Astrocyte (in vitro differentiated cells and primary cell): ENCODE data around the gene STAT3.

Experiments used
- EZH2 ChIP-seq: IDR thresholded peaks from 2 replicates; pipeline ENCODE4 v1.6.1; 2012; ENCODE audit warnings: mild to moderate bottlenecking, low read length, inconsistent platforms; ENCODE audit not compliant: insufficient read depth
- TF ChIP-seq, protein P1 (sequence below): IDR thresholded peaks from 2 replicates; pipeline ENCODE4 v1.5.1; 2011; ENCODE audit warnings: low read depth, mild to moderate bottlenecking, inconsistent platforms, low read length, moderate library complexity; ENCODE audit not compliant: insufficient read depth

DNA sequence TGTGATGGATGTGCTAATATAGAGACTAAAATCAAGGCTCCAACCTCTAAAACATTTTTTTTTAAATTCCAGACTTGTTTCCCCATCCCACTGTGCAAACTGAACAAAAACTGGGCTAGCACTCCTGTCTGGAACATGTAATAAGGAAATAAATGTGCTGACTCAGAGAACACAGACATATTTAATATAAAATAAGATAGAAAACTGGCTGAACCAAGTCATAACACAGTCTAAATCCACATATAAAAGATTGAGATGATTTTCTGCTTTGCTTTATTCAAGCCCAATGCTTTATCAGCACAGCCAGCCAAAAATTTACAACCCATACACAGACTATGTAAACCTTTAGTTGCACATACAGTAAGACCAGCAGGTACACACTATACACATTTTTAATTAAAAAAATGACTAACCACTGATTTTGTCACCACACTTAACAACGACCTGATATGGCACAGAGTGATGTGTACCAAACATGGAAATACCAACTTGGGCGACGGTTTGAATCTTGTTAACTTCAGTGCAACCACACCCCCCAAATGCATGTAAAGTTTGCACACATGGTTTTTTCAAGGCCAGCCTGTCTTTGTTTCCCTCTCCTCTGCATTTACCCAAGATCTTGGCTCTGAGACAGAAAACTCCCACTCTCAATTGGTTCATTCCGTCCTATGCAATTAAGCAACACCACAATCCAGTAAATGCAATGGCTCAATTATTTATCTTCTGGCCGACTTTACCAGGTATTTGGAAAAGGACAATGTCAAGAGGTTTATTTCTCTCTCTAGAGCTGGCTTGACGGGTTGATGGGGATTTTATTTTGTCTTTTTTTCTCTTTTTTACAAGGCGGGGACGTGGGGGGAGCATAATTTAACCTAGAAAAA is 1.2 kb downstream of the STAT3 start:
- TF ChIP-seq, protein P1, sequence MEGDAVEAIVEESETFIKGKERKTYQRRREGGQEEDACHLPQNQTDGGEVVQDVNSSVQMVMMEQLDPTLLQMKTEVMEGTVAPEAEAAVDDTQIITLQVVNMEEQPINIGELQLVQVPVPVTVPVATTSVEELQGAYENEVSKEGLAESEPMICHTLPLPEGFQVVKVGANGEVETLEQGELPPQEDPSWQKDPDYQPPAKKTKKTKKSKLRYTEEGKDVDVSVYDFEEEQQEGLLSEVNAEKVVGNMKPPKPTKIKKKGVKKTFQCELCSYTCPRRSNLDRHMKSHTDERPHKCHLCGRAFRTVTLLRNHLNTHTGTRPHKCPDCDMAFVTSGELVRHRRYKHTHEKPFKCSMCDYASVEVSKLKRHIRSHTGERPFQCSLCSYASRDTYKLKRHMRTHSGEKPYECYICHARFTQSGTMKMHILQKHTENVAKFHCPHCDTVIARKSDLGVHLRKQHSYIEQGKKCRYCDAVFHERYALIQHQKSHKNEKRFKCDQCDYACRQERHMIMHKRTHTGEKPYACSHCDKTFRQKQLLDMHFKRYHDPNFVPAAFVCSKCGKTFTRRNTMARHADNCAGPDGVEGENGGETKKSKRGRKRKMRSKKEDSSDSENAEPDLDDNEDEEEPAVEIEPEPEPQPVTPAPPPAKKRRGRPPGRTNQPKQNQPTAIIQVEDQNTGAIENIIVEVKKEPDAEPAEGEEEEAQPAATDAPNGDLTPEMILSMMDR: no peak
- TF ChIP-seq EZH2: no peak
